B cell (primary cell): Measurements from ENCODE around the gene XXYLT1. TPM values are rescaled to one million over a fixed set of nuclear protein-coding genes. Genes with fewer than 3 reads are reported as not detected.

Source experiments
- ATAC-seq: fragments of 200-7000 bp; cut with Tn5 transposase; one replicate; pipeline ENCODE4 v1.10.0; 2021; ENCODE audit warnings: low read depth, mild to moderate bottlenecking, moderate number of reproducible peaks, moderate library complexity
- CTCF ChIA-PET: fragments of 350-600 bp; sonication (Branson Sonifier 250); formaldehyde crosslinking; loops from one replicate; lab custom pipeline; 2021; ENCODE audit warnings: antibody characterized with exemption, inconsistent platforms; lab: Charles Lee
- POLR2A ChIA-PET: fragments of 350-600 bp; sonication (Branson Sonifier 250); formaldehyde crosslinking; loops from one replicate; lab custom pipeline; 2021; ENCODE audit warnings: antibody characterized with exemption; lab: Charles Lee
- DNase-seq: peaks from one replicate; pipeline ENCODE4 v3.0.0; 2013
- H2AFZ ChIP-seq: 2 replicates; pipeline ENCODE4 v1.6.1; 2012; ENCODE audit warnings: mild to moderate bottlenecking, low read depth, low read length; ENCODE audit not compliant: insufficient read depth, poor library complexity, severe bottlenecking
- H3K27ac ChIP-seq, 2 donors: 1 replicate in 1 of 2; 2 replicates in 1 of 2; pipeline ENCODE4 v1.5.1; 2012 to 2013; ENCODE audit warnings: low read length in 2 of 2, mild to moderate bottlenecking in 2 of 2, moderate library complexity in 1 of 2
- H3K27me3 ChIP-seq, 4 experiments: fragments of 200-600 bp in 1 of 4; sonication (generic) in 1 of 4; replicated peaks in 1 of 4; 1 replicate in 2 of 4; 2 replicates in 2 of 4; pipeline versions ENCODE4 v1.6.1 to v1.7.0; 2013 to 2016; ENCODE audit warnings: low read length in 3 of 4, mild to moderate bottlenecking in 2 of 4, mixed read lengths in 1 of 4, moderate library complexity in 1 of 4; ENCODE audit not compliant: insufficient read depth in 4 of 4, control insufficient read depth in 3 of 4; ENCODE audit errors: control extremely low read depth in 1 of 4
- H3K36me3 ChIP-seq, 2 experiments: replicated peaks in 1 of 2; 1 replicate in 1 of 2; 2 replicates in 1 of 2; pipeline versions ENCODE4 v1.6.1 to v1.7.1; 2013; ENCODE audit warnings: low read length in 1 of 2; ENCODE audit not compliant: insufficient read depth in 2 of 2, control insufficient read depth in 1 of 2; ENCODE audit errors: control extremely low read depth in 1 of 2, extremely low read depth in 1 of 2
- H3K4me1 ChIP-seq, 2 donors: fragments of 200-600 bp in 1 of 2; sonication (generic) in 1 of 2; 1 replicate in 1 of 2; 2 replicates in 1 of 2; pipeline versions ENCODE4 v1.5.1 to v1.6.1; 2013 to 2017; ENCODE audit warnings: low read length in 2 of 2; ENCODE audit not compliant: control insufficient read depth in 2 of 2, insufficient read depth in 2 of 2
- H3K4me2 ChIP-seq: replicated peaks from 2 replicates; pipeline ENCODE3; 2012; ENCODE audit warnings: mild to moderate bottlenecking, low read depth, low read length; ENCODE audit not compliant: poor library complexity, severe bottlenecking
- H3K4me3 ChIP-seq, 5 experiments: fragments of 200-600 bp in 1 of 5; sonication (generic) in 1 of 5; 1 replicate in 3 of 5; 2 replicates in 2 of 5; pipeline versions ENCODE4 v1.5.1 to v1.7.0; 2011 to 2016; ENCODE audit warnings: low read length in 4 of 5, mild to moderate bottlenecking in 4 of 5, low read depth in 2 of 5, control low read depth in 1 of 5, moderate library complexity in 1 of 5; ENCODE audit not compliant: insufficient read depth in 1 of 5; ENCODE audit errors: control extremely low read depth in 1 of 5, extremely low read depth in 1 of 5
- H3K79me2 ChIP-seq: fragments of 200-600 bp; sonication (generic); one replicate; pipeline ENCODE4 v1.6.0; 2016; ENCODE audit warnings: low read length; ENCODE audit not compliant: control insufficient read depth, insufficient read depth
- H3K9ac ChIP-seq: fragments of 200-600 bp; sonication (generic); 2 replicates; pipeline ENCODE4 v1.6.1; 2017; ENCODE audit warnings: mild to moderate bottlenecking, low read length, moderate library complexity
- H3K9me3 ChIP-seq, 3 donors: one replicate each; pipeline versions ENCODE4 v1.6.1 to v1.7.1; 2013; ENCODE audit warnings: low read length in 2 of 3; ENCODE audit not compliant: control insufficient read depth in 2 of 3, insufficient read depth in 1 of 3; ENCODE audit errors: control extremely low read depth in 1 of 3
- H4K20me1 ChIP-seq: 2 replicates; pipeline ENCODE4 v1.6.0; 2012; ENCODE audit warnings: mild to moderate bottlenecking, low read length; ENCODE audit not compliant: insufficient read depth, control insufficient read depth, poor library complexity, severe bottlenecking
- H3K27ac Mint-ChIP-seq: one replicate; pipeline ENCODE4 v1.8.0; 2021; ENCODE audit warnings: mixed read lengths
- H3K27me3 Mint-ChIP-seq: one replicate; pipeline ENCODE4 v1.8.0; 2021; ENCODE audit warnings: mixed read lengths
- H3K4me1 Mint-ChIP-seq: one replicate; pipeline ENCODE4 v1.8.0; 2021; ENCODE audit warnings: mixed read lengths
- H3K4me3 Mint-ChIP-seq: one replicate; pipeline ENCODE4 v1.8.0; 2021; ENCODE audit warnings: mixed read lengths
- H3K9me3 Mint-ChIP-seq: one replicate; pipeline ENCODE4 v1.8.0; 2022; ENCODE audit warnings: mixed read lengths; ENCODE audit not compliant: insufficient read depth
- CTCF ChIP-seq: fragments of 200-600 bp; IDR thresholded peaks from one replicate; pipeline ENCODE4 v1.8.0; 2022; ENCODE audit warnings: antibody characterized with exemption, mild to moderate bottlenecking
- EZH2 ChIP-seq: IDR thresholded peaks from 2 replicates; pipeline ENCODE4 v1.6.1; 2012; ENCODE audit warnings: borderline replicate concordance, low read depth, mild to moderate bottlenecking, moderate library complexity, low read length; ENCODE audit not compliant: insufficient read depth, poor library complexity, severe bottlenecking
- WGBS: methylation state at CpG from one replicate; pipeline ENCODE4 v1.1.5; 2013; ENCODE audit warnings: missing lambda C conversion rate; ENCODE audit not compliant: insufficient coverage; 5-methylcytosine and 5-hydroxymethylcytosine counted together
- intact Hi-C: fragments of 100-400 bp; cut with micrococcal nuclease; formaldehyde crosslinking; loops from one replicate; pipeline ENCODE4 v1.10.0; 2022
- polyA plus RNA-seq: library from polyadenylated mRNA; depleted of rRNA; stranded (reverse); fragments of >200 nt; gene quantifications from 2 replicates; pipeline ENCODE4 v1.2.3, GENCODE V29; 2012
- total RNA-seq, 2 donors: library from RNA; stranded (reverse); fragments of 120-200 nt in 1 of 2; gene quantifications; 1 replicate in 1 of 2; 2 replicates in 1 of 2; pipeline versions ENCODE4 v1.2.3 to v1.2.4, GENCODE V29; 2013 to 2022

XXYLT1 gene
- total and polyA plus RNA-seq, 2 donors (not counting 1 experiment from before 2014, with no cell fraction given), result 2.6 to 11.2 TPM

- Histone ChIP-seq H3K4me3 (no peak overlapping the region), H3K27ac (no peak overlapping the region), H3K4me2 (no peak overlapping the region), H3K4me1 (peaks cover 16 to 23% of the 10 kb centered on the region in 2 donors), H2AFZ (no peak overlapping the region), H3K9me3 (no peaks in the 10 kb centered on the region), H4K20me1 (no peaks in the 10 kb centered on the region), H3K36me3 (no peaks in the 10 kb centered on the region), H3K9ac (no peak overlapping the region), H3K27me3 (no peaks in the 10 kb centered on the region), H3K79me2 (peaks cover 9% of the 10 kb centered on the region)
- Mint-ChIP-seq H3K9me3 (no peaks in the 10 kb centered on the region), H3K4me1 (peaks cover 14% of the 10 kb centered on the region), H3K27me3 (no peaks in the 10 kb centered on the region), H3K4me3 (no peak overlapping the region), H3K27ac (no peak overlapping the region)
- intact Hi-C loops, result no loop called here
- ATAC-seq (no peak), DNase-seq (no peak)
- POLR2A ChIA-PET, result no interaction called here
- TF ChIP-seq CTCF (no peak), EZH2 (no peak)
- CTCF ChIA-PET, result interaction anchor here (0.5 to 3.9 kb wide), 8 partner anchors 7 to 592 kb away, joined by 3 to 68 read pairs (median 12); partner anchors contain the start of genes LSG1 and XXYLT1
- WGBS, result 82% methylated on average over 9 of the region's 11 CpGs
Observed at GRCh38 chr3:195263193-195263924, 7.6 kb downstream of the XXYLT1 start.

- H3K9ac ChIP-seq, result no peak overlapping the region
- H3K9me3 ChIP-seq, result no peaks in the 10 kb centered on the region
- H3K4me2 ChIP-seq, result no peak overlapping the region
- H3K27ac Mint-ChIP-seq, result no peak overlapping the region
- TF ChIP-seq CTCF (no peak), EZH2 (no peak)
- H3K27me3 Mint-ChIP-seq, result no peaks in the 10 kb centered on the region
- POLR2A ChIA-PET, result interaction anchor here (0.5 to 1.9 kb wide), 2 partner anchors 8 to 17 kb away, joined by 5 to 6 read pairs; partner anchors contain the start of gene XXYLT1
- H3K4me3 ChIP-seq, result no peak overlapping the region
- no peak overlapping the region for H3K27ac ChIP-seq
- ATAC-seq, result no peak
- no peaks in the 10 kb centered on the region for H3K36me3 ChIP-seq
- CTCF ChIA-PET, result interaction anchor here (0.7 to 3.9 kb wide), 13 partner anchors 9 to 601 kb away, joined by 3 to 68 read pairs (median 5); partner anchors contain the start of genes LSG1 and XXYLT1
- no peaks in the 10 kb centered on the region for H3K27me3 ChIP-seq
- intact Hi-C loops, result loop anchor here (2.0 kb wide), 1 partner anchor 775 kb away; the partner anchor contains the start of gene ATP13A3
- DNase-seq, result no peak
- no CpG with 5 or more reads among the region's 2 CpGs for WGBS
- no peaks in the 10 kb centered on the region for H4K20me1 ChIP-seq
- H3K4me1 ChIP-seq, result peaks cover 16 to 23% of the 10 kb centered on the region in 2 donors
- H3K4me3 Mint-ChIP-seq, result no peak overlapping the region
- H3K79me2 ChIP-seq, result peaks cover 9% of the 10 kb centered on the region
- no peaks in the 10 kb centered on the region for H3K9me3 Mint-ChIP-seq
- peaks cover 19% of the 10 kb centered on the region for H3K4me1 Mint-ChIP-seq
- no peak overlapping the region for H2AFZ ChIP-seq
Observed at GRCh38 chr3:195261925-195262324, 9.0 kb downstream of the XXYLT1 start.
